ENCODE data around the gene PTEN.

GRCh38 chr10:87913156-87913921, 49.9 kb downstream of the PTEN start:
- no peak for TF ChIP-seq CTCF (IDR thresholded peaks at IDR 0.05)
- TF ChIP-seq POLR2A (IDR thresholded peaks at IDR 0.05): no peak

Data from esophagus squamous epithelium (tissue), 4 donors.